HG02970 (cell line): ENCODE data around the gene APOL2.

Experiments
- ATAC-seq: cut with Tn5 transposase; IDR thresholded peaks from one replicate; pipeline ENCODE4 v1.9.1; 2021; ENCODE audit warnings: mild to moderate bottlenecking, moderate library complexity, moderate number of reproducible peaks; ENCODE audit not compliant: unreplicated experiment, low FRiP score

Gene APOL2

GRCh38 chr22:36180928-36181327, 58.4 kb downstream of the APOL2 start:
- no peak for ATAC-seq

- ATAC-seq, result no peak
These were observed 59.1 kb downstream of the APOL2 start for GRCh38 chr22:36180038-36180880.

GRCh38 chr22:36177160-36177559, 62.2 kb downstream of the APOL2 start:
- ATAC-seq, result no peak
